Left ventricle myocardium inferior (tissue), 1 donor: Measurements from ENCODE around the gene DOK3. TPM values are rescaled to one million over a fixed set of nuclear protein-coding genes. Genes with fewer than 3 reads are reported as not detected.

ENCODE experiments used
- DNase-seq: peaks from one replicate; pipeline ENCODE4 v3.0.0-alpha.2; 2020
- H3K27ac ChIP-seq: fragments of 200-600 bp; replicated peaks from 2 replicates; pipeline ENCODE4 v1.8.0; 2021
- H3K27me3 ChIP-seq: fragments of 200-600 bp; 2 replicates; pipeline ENCODE4 v1.8.0; 2021; ENCODE audit warnings: low read depth
- H3K36me3 ChIP-seq: fragments of 200-600 bp; 2 replicates; pipeline ENCODE4 v1.8.0; 2021
- H3K4me1 ChIP-seq: fragments of 200-600 bp; 2 replicates; pipeline ENCODE4 v1.8.0; 2021
- H3K4me3 ChIP-seq: fragments of 200-600 bp; 2 replicates; pipeline ENCODE4 v1.8.0; 2021; ENCODE audit warnings: mild to moderate bottlenecking, moderate library complexity
- H3K9me3 ChIP-seq: fragments of 200-600 bp; replicated peaks from 2 replicates; pipeline ENCODE4 v1.8.0; 2021
- CTCF ChIP-seq: fragments of 200-600 bp; IDR thresholded peaks from 2 replicates; pipeline ENCODE4 v1.8.0; 2021; ENCODE audit warnings: antibody characterized with exemption, mild to moderate bottlenecking, borderline replicate concordance
- intact Hi-C: fragments of 100-400 bp; cut with micrococcal nuclease; formaldehyde crosslinking; loops from one replicate; pipeline ENCODE4 v1.11.0; 2022
- total RNA-seq: library from RNA; stranded (reverse); fragmentation: NEBNext Ultra II Directional; extraction: Animal tissue kit (Norgen Biotek cat#: 25700); gene quantifications from one replicate; pipeline ENCODE4 v1.2.1, GENCODE V29; 2021
- donor health status: DM: no; HTN: yes; CAD: no; lungs with severe emphysema.

The DOK3 gene
- total RNA-seq, 1 donor from 2014 or later = 3.3 TPM

DNA sequence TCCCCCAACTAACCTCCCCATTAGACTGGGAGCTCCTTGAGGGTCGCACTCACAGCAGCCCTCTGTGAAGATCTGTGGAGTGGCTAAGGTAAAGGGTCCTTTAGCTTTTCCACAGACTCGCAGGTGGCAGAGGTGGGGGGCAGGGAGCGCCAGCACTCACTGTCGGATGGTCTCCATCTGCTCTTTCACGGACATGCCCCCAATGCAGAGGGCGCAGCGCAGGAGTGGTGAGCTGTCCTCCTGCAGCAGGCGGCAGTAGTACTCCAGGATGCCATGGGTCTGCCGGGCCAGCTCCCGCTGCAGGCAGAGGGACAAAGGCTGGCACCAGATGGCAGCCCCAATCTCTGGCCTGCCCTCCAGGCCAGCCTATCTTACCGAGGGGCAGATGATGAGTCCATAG, 4.9 kb upstream of the DOK3 start:
- no peak for DNase-seq
- TF ChIP-seq CTCF = no peak
- H3K9me3 ChIP-seq = no peaks in the 10 kb centered on the region
- H3K27ac ChIP-seq = no peak overlapping the region
- no peaks in the 10 kb centered on the region for H3K27me3 ChIP-seq
- H3K36me3 ChIP-seq = peaks cover 59% of the 10 kb centered on the region
- intact Hi-C loops = no loop called here
- H3K4me3 ChIP-seq = no peak overlapping the region
- peaks cover 44% of the 10 kb centered on the region for H3K4me1 ChIP-seq

DNA sequence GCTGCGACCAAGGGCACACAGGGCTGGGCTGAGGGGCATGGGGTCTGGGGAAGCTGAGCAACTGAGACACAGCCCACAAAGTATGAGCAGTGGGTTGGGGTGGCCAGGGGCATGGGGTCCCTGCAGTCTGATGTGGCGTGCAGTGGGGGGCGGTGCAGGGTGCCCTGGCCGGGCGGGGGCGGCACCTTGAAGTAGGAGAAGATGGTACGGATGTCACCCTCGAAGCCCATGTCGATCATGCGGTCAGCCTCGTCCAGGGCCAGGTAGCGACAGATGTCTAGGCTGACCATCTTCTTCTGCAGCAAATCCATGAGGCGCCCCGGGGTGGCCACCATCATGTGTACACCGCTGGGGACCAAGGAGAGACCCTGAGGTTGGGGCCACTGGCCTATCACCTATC, 3.9 kb upstream of the DOK3 start:
- DNase-seq = no peak
- H3K27ac ChIP-seq = no peak overlapping the region
- H3K36me3 ChIP-seq = peaks cover 53% of the 10 kb centered on the region
- TF ChIP-seq CTCF = no peak
- no peaks in the 10 kb centered on the region for H3K9me3 ChIP-seq
- intact Hi-C loops = no loop called here
- H3K4me3 ChIP-seq = no peak overlapping the region
- H3K27me3 ChIP-seq = no peaks in the 10 kb centered on the region
- peaks cover 42% of the 10 kb centered on the region for H3K4me1 ChIP-seq

- peaks cover 42% of the 10 kb centered on the region for H3K4me1 ChIP-seq
- TF ChIP-seq CTCF = no peak
- intact Hi-C loops = no loop called here
- no peak overlapping the region for H3K4me3 ChIP-seq
- no peaks in the 10 kb centered on the region for H3K9me3 ChIP-seq
- DNase-seq = no peak
- H3K27me3 ChIP-seq = no peaks in the 10 kb centered on the region
- H3K36me3 ChIP-seq = peaks cover 53% of the 10 kb centered on the region
- H3K27ac ChIP-seq = no peak overlapping the region
Measured at GRCh38 chr5:177512736-177513380, 3.2 kb upstream of the DOK3 start.

DNA sequence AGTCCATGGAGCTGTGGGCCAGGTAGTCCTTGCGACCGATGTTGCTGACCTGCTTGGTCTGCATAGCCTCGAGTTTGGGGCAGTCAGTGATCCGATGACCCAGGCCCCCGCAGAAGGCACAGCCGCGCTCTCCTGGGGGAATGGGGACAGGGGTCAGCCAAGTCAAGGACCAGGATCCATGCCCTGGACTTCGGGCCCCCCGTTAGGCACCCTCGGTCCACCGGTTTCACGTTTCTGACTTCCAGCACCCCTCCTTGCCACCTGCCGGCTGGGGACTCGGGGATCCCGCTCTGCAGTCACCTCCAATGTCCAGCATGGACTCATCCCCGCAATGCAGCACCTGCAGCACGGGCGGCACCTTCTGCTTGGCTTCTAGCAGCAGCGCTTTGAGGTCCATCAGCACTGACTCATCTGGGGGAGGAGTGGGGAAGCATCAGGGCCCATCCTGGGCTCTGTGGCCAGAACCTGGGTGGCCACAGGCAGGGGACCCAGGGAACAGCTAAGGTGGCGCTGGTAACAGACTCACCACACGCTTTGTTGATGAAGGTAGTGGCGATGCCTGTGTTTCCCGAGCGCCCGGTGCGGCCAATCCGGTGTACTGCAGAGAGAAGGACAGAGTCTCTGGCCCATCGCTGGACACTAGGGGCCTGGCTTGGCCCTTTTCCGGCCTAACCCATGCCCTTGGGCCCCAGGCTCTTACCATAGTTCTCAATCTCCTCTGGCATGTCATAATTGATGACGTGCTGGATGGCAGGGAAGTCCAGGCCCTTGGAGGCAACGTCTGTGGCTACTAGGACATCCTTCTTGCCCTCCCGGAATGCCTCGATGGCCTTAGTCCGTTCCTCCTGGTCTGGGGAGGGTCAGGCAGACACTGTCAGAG, 2.4 kb upstream of the DOK3 start:
- Histone ChIP-seq H3K9me3 (no peaks in the 10 kb centered on the region), H3K27ac (no peak overlapping the region)
- DNase-seq = no peak

DNA sequence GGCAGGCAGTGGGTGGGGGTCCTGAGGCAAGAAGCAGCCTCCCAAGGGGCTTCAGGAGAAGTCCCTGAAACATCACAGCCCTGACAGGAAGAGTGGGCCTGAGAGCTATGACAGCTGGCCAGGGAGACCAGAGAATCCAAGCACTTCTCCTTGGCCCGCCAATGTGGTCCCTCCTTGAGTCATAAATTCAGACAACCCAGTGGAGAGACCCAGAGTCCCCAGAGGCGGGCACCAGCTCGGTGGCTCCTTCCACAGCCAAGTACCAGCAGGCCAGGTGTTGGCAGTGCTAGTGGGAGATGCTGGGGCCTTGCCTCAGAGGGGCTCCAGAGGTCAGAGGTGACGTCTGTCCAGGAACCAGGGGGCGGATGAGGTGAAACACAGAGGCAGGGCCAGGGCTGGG, 1.6 kb upstream of the DOK3 start:
- intact Hi-C loops = no loop called here
- no peak for TF ChIP-seq CTCF
- no peaks in the 10 kb centered on the region for H3K9me3 ChIP-seq
- no peak for DNase-seq
- H3K27me3 ChIP-seq = no peaks in the 10 kb centered on the region
- no peak overlapping the region for H3K27ac ChIP-seq
- peaks cover 31% of the 10 kb centered on the region for H3K4me1 ChIP-seq
- H3K36me3 ChIP-seq = peaks cover 53% of the 10 kb centered on the region
- no peak overlapping the region for H3K4me3 ChIP-seq

More for the DNA sequence above, 2.4 kb upstream of the DOK3 start:
- TF ChIP-seq CTCF = no peak
- no peaks in the 10 kb centered on the region for H3K27me3 ChIP-seq
- H3K4me3 ChIP-seq = no peak overlapping the region
- intact Hi-C loops = no loop called here
- peaks cover 36% of the 10 kb centered on the region for H3K4me1 ChIP-seq
- H3K36me3 ChIP-seq = peaks cover 53% of the 10 kb centered on the region
